Measurements from ENCODE around the gene SOCS4.

SOCS4 gene

DNA sequence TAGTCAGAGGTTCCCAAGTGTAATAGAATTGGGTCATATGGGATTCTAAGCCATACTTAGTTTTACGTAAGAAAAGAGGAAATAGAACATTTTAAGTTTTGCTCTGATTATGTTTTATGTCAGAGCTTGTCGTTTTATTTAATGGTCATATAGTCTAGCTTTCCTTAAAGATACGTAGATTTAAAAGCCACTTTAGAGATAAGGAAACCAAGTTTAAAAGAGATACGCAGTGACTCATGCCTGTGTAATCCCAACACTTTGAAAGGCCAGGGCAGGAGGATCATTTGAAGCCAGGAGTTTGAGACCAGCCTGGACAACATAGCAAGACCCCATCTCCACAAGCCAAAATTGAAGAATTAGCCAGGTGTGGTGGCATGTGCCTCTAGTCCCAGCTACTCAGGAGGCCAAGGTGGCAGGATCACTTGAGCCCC lies 44.0 kb downstream of the SOCS4 start:
- TF ChIP-seq, protein P1, sequence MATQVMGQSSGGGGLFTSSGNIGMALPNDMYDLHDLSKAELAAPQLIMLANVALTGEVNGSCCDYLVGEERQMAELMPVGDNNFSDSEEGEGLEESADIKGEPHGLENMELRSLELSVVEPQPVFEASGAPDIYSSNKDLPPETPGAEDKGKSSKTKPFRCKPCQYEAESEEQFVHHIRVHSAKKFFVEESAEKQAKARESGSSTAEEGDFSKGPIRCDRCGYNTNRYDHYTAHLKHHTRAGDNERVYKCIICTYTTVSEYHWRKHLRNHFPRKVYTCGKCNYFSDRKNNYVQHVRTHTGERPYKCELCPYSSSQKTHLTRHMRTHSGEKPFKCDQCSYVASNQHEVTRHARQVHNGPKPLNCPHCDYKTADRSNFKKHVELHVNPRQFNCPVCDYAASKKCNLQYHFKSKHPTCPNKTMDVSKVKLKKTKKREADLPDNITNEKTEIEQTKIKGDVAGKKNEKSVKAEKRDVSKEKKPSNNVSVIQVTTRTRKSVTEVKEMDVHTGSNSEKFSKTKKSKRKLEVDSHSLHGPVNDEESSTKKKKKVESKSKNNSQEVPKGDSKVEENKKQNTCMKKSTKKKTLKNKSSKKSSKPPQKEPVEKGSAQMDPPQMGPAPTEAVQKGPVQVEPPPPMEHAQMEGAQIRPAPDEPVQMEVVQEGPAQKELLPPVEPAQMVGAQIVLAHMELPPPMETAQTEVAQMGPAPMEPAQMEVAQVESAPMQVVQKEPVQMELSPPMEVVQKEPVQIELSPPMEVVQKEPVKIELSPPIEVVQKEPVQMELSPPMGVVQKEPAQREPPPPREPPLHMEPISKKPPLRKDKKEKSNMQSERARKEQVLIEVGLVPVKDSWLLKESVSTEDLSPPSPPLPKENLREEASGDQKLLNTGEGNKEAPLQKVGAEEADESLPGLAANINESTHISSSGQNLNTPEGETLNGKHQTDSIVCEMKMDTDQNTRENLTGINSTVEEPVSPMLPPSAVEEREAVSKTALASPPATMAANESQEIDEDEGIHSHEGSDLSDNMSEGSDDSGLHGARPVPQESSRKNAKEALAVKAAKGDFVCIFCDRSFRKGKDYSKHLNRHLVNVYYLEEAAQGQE (IDR thresholded peaks at IDR 0.05; ENCODE audit: insufficient read depth in 1 of 2, low read depth in 2 of 2, low read length in 2 of 2) = no peak
- TF ChIP-seq POLR2AphosphoS5 (IDR thresholded peaks at IDR 0.05; ENCODE audit: low read depth, low read length) = no peak
- TF ChIP-seq SIN3A (IDR thresholded peaks at IDR 0.05; ENCODE audit: borderline replicate concordance, insufficient read depth, low read length) = no peak
- no peak for TF ChIP-seq FOXP2 (optimal IDR thresholded peaks at IDR 0.05; ENCODE audit: borderline replicate concordance, extremely low read depth, extremely low read length, insufficient read depth)
- TF ChIP-seq TAF1 (IDR thresholded peaks at IDR 0.05; ENCODE audit: borderline replicate concordance, insufficient read depth, low read length) = no peak

DNA sequence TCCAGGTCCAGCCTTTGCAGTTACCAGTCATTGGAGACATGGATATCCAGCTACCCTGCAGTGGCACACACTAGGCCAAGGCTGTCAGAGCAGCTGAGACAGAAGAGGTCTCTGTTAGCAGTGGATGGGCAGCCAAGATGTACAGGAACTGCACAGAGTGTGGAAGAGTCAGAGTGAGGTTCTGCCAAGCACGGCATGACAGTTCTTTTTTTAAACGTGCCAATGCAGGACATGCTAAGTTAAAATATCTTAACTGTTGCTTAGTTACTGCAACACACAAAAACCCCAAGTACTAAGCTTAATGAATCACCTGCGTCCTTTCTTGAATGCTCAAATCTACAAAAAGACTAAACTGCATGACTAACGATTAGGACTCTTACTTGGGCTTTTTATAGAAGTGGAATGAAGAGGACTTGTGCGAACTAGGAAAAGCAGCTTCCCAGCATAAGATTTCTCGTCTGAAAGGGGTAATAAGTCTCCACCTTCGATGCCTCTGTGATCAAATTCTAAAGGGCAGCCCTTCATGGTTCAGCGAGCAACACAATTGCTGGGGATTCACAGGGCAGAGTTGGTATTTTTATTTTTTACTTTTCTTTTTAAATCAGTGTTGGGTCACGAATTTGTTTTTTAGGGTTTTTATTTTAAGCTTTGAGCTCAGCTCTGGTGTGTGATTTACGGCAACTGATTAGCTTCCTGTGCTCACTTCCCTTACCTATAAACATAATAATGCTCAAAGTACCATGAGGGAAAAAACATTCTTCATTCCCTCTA lies 45.0 kb downstream of the SOCS4 start:
- TF ChIP-seq POLR2AphosphoS5 (IDR thresholded peaks at IDR 0.05; ENCODE audit: low read depth, low read length) = no peak
- TF ChIP-seq SIN3A (IDR thresholded peaks at IDR 0.05; ENCODE audit: borderline replicate concordance, insufficient read depth, low read length) = no peak
- TF ChIP-seq FOXP2 (optimal IDR thresholded peaks at IDR 0.05; ENCODE audit: borderline replicate concordance, extremely low read depth, extremely low read length, insufficient read depth) = no peak
- TF ChIP-seq, protein P1 (IDR thresholded peaks at IDR 0.05; ENCODE audit: insufficient read depth in 1 of 2, low read depth in 2 of 2, low read length in 2 of 2) = no peak
- no peak for TF ChIP-seq TAF1 (IDR thresholded peaks at IDR 0.05; ENCODE audit: borderline replicate concordance, insufficient read depth, low read length)

DNA sequence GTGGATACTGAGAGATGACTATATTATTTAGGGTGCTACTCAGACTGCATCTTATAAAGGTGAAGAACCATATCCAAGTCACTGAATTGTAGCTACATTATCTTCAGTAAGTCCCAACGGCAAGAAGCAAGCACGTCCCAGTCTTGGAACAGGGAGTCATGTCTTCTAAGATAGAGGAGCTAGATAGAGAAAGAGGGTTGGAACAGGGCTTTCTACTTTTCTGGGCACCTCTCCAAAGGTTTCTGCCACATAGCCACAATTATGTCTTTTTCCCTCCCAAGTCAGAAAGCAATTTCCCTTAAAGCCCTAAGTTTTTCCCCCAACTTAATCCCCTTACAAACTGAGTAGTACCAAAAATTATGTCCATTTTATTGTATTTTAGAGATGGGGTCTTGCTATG lies 46.8 kb downstream of the SOCS4 start:
- no peak for TF ChIP-seq TAF1 (IDR thresholded peaks at IDR 0.05; ENCODE audit: borderline replicate concordance, insufficient read depth, low read length)
- no peak for TF ChIP-seq FOXP2 (optimal IDR thresholded peaks at IDR 0.05; ENCODE audit: borderline replicate concordance, extremely low read depth, extremely low read length, insufficient read depth)
- TF ChIP-seq SIN3A (IDR thresholded peaks at IDR 0.05; ENCODE audit: borderline replicate concordance, insufficient read depth, low read length) = no peak
- no peak for TF ChIP-seq POLR2AphosphoS5 (IDR thresholded peaks at IDR 0.05; ENCODE audit: low read depth, low read length)
- TF ChIP-seq, protein P1 (IDR thresholded peaks at IDR 0.05; ENCODE audit: insufficient read depth in 1 of 2, low read depth in 2 of 2, low read length in 2 of 2) = no peak

DNA sequence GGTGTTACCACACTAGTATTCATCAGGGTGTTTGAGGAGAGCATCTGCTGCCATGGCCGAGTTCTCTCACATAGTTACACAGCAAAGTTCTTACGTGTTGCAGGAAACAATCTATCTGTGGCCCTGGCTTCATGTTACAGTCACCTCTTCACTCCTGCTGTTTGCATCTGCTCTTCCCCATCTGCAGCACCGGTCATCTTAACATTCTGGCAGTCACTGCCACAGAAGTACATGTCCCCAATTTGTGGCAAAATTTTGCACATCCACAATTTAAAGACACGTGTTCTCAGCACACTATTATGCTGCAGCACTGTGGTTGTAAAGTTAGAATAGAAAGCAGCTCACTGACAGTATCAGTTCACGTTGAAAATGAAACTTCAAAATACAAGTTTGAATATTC lies 47.6 kb downstream of the SOCS4 start:
- TF ChIP-seq POLR2AphosphoS5 (IDR thresholded peaks at IDR 0.05; ENCODE audit: low read depth, low read length) (no peak), FOXP2 (optimal IDR thresholded peaks at IDR 0.05; ENCODE audit: borderline replicate concordance, extremely low read depth, extremely low read length, insufficient read depth) (no peak), TAF1 (IDR thresholded peaks at IDR 0.05; ENCODE audit: borderline replicate concordance, insufficient read depth, low read length) (no peak), SIN3A (IDR thresholded peaks at IDR 0.05; ENCODE audit: borderline replicate concordance, insufficient read depth, low read length) (no peak)
- TF ChIP-seq, protein P1 (IDR thresholded peaks at IDR 0.05; ENCODE audit: insufficient read depth in 1 of 2, low read depth in 2 of 2, low read length in 2 of 2) = no peak

All from PFSK-1 (cell line).